ENCODE results near the gene RANBP3. TPM values are rescaled to one million over a fixed set of nuclear protein-coding genes. Genes with fewer than 3 reads are reported as not detected.

Gene RANBP3
- total and polyA plus RNA-seq, 2 of the 8 experiments (the other 6 are each of a cell fraction or from before 2014, with no cell fraction given) = 95.4 to 122 TPM

DNA sequence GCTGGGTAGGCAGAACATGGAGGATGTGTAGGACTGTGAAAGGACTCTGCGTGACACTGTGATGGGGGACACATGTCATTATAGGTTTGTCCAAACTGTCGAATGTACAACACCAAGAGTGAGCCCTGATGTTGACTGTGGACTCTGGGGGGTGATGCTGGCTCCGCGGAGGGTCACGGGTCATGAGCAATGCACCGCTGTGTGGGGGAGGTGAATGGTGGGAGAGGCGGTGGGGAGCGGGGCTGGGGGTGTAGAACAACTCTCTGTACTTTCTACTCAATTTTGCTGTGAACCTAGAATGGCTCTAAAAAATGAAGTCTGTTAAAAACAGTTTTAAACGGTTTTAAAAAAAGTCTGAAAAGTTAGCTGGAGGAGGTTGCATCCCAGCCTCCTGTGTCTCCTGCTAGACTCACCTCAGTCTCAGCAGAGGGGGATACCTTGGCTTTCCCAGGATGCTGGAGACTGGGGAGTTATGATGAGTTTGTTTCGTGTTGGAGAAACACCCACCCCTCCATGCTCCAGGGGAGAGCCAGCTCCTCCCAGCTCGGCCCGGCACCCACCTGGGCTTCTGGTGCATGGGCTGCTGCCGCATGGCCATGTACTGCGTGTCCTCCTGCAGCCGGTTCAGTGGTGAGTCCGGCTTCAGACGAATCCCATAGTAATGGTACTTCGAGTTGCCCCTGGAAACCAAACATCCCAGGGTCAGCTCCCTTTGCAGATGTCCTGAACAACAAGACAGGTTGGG lies 34.7 kb upstream of the RANBP3 start:
- Histone ChIP-seq H3K27ac (ENCODE audit: low read depth, low read length) (no peak overlapping the region), H4K91ac (replicated peaks; ENCODE audit: insufficient read length, low read length) (no peak overlapping the region), H2BK20ac (ENCODE audit: low read length) (no peak overlapping the region), H3K23ac (ENCODE audit: insufficient read length) (no peak overlapping the region), H3K4ac (replicated peaks; ENCODE audit: insufficient read length, low read depth, low read length) (no peak overlapping the region), H2AFZ (ENCODE audit: low read length) (no peak overlapping the region), H3K4me1 (replicated peaks in 1 of 4; ENCODE audit: control insufficient read depth in 3 of 4, insufficient read depth in 4 of 4, low read length in 3 of 4) (no peaks in the 10 kb centered on the region), H2BK120ac (replicated peaks; ENCODE audit: low read depth, low read length) (no peak overlapping the region), H3K14ac (ENCODE audit: insufficient read length) (no peak overlapping the region), H3K27me3 (replicated peaks in 1 of 4; ENCODE audit: control insufficient read depth in 3 of 4, extremely low read depth in 1 of 4, insufficient read depth in 3 of 4, low read length in 3 of 4) (0 out of 7 replicates have a peak, but pooled peaks cover 0 to 2% (median 0%) of the 10 kb centered on the region in 4 experiments), H2BK12ac (ENCODE audit: low read depth, low read length) (no peak overlapping the region), H4K20me1 (replicated peaks in 1 of 2; ENCODE audit: control insufficient read depth in 1 of 2, insufficient read depth in 2 of 2, low read length in 2 of 2) (no peaks in the 10 kb centered on the region), H3K18ac (ENCODE audit: extremely low read depth, low read length) (no peak overlapping the region), H4K8ac (ENCODE audit: extremely low read depth, insufficient read depth, low read length) (no peak overlapping the region), H3K56ac (replicated peaks; ENCODE audit: insufficient read length, low read depth, low read length) (no peak overlapping the region), H3K4me3 (ENCODE audit: extremely low read depth in 1 of 4, insufficient read depth in 2 of 4, low read depth in 3 of 4, low read length in 4 of 4) (no peak overlapping the region), H3K36me3 (ENCODE audit: control insufficient read depth in 2 of 4, insufficient read depth in 4 of 4, low read length in 3 of 4) (no peaks in the 10 kb centered on the region), H3K9ac (replicated peaks in 1 of 4; ENCODE audit: extremely low read depth in 1 of 4, low read depth in 3 of 4, low read length in 3 of 4) (no peak overlapping the region), H3K23me2 (ENCODE audit: low read depth, low read length) (no peaks in the 10 kb centered on the region), H3K79me2 (ENCODE audit: control insufficient read depth in 1 of 2, insufficient read depth in 2 of 2, low read length in 2 of 2) (no peaks in the 10 kb centered on the region), H2AK5ac (ENCODE audit: low read depth, low read length) (no peak overlapping the region), H3K9me3 (ENCODE audit: insufficient read depth in 2 of 2, low read depth in 1 of 2, low read length in 1 of 2) (no peaks in the 10 kb centered on the region), H2BK5ac (ENCODE audit: low read depth, low read length) (no peak overlapping the region), H2BK15ac (ENCODE audit: low read length) (no peak overlapping the region), H4K5ac (ENCODE audit: insufficient read length, low read depth, low read length) (no peak overlapping the region), H3K79me1 (ENCODE audit: low read depth, low read length) (no peaks in the 10 kb centered on the region), H3K4me2 (ENCODE audit: insufficient read depth in 1 of 2, low read depth in 2 of 2, low read length in 2 of 2) (no peak overlapping the region)
- WGBS, 2 experiments (ENCODE audit: extremely low coverage in 1 of 2, insufficient coverage in 1 of 2, insufficient read length in 1 of 2, insufficient replicate concordance in 2 of 2, low coverage in 1 of 2, low lambda C conversion rate in 2 of 2, missing lambda C conversion rate in 1 of 2) = 81% methylated on average over 18 of the region's 18 CpGs; no CpG with 5 or more reads in 1 of the 2 experiments
- FAIRE-seq = no peak
- DNase-seq (ENCODE audit: low read depth in 1 of 2, low spot score in 2 of 2) = no peak
- POLR2A ChIA-PET (ENCODE audit: partially characterized antibody) = interaction anchor here (0.6 to 1.0 kb wide), 2 partner anchors 10 to 31 kb away, joined by 3 to 4 read pairs; no protein-coding TSS in a partner anchor
- CTCF ChIA-PET (ENCODE audit: partially characterized antibody) = interaction anchor here (0.9 to 11.7 kb wide), 6 partner anchors 10 to 64 kb away, joined by 3 to 306 read pairs (median 5); no protein-coding TSS in a partner anchor
- no peak for TF ChIP-seq JUND (IDR thresholded peaks at IDR 0.05; ENCODE audit: low read length)
- TF ChIP-seq, protein P1, sequence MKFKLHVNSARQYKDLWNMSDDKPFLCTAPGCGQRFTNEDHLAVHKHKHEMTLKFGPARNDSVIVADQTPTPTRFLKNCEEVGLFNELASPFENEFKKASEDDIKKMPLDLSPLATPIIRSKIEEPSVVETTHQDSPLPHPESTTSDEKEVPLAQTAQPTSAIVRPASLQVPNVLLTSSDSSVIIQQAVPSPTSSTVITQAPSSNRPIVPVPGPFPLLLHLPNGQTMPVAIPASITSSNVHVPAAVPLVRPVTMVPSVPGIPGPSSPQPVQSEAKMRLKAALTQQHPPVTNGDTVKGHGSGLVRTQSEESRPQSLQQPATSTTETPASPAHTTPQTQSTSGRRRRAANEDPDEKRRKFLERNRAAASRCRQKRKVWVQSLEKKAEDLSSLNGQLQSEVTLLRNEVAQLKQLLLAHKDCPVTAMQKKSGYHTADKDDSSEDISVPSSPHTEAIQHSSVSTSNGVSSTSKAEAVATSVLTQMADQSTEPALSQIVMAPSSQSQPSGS (IDR thresholded peaks at IDR 0.05; ENCODE audit: low read length) = no peak
- no peak for TF ChIP-seq MAFK (IDR thresholded peaks at IDR 0.05; ENCODE audit: low read depth, low read length)
- TF ChIP-seq SP1 (IDR thresholded peaks at IDR 0.05; ENCODE audit: low read depth, low read length) = no peak
- no peak for TF ChIP-seq YY1 (IDR thresholded peaks at IDR 0.05; ENCODE audit: low read depth, low read length)
- TF ChIP-seq BACH1 (IDR thresholded peaks at IDR 0.05; ENCODE audit: low read length) = no peak
- TF ChIP-seq RNF2 (IDR thresholded peaks at IDR 0.05; ENCODE audit: borderline replicate concordance, low read depth, low read length, missing control alignments, poor library complexity, severe bottlenecking) = no peak
- TF ChIP-seq, protein P2, sequence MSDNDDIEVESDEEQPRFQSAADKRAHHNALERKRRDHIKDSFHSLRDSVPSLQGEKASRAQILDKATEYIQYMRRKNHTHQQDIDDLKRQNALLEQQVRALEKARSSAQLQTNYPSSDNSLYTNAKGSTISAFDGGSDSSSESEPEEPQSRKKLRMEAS (IDR thresholded peaks at IDR 0.05) = no peak
- TF ChIP-seq ASH2L (IDR thresholded peaks at IDR 0.05; ENCODE audit: low read length) = no peak
- no peak for TF ChIP-seq KDM1A (IDR thresholded peaks at IDR 0.05; ENCODE audit: borderline replicate concordance, low read length)

All from H1 (cell line).